HUES6 (cell line): ENCODE results near the gene GRIK5.

Experiments used
- H3K27ac ChIP-seq: 2 replicates; pipeline ENCODE4 v1.7.0; 2013; ENCODE audit warnings: low read depth, mild to moderate bottlenecking, low read length, inconsistent platforms
- H3K27me3 ChIP-seq: 2 replicates; pipeline ENCODE4 v1.6.1; 2013; ENCODE audit warnings: low read length; ENCODE audit not compliant: control insufficient read depth, insufficient read depth
- H3K36me3 ChIP-seq: 2 replicates; pipeline ENCODE4 v1.6.1; 2013; ENCODE audit warnings: low read length; ENCODE audit not compliant: control insufficient read depth, insufficient read depth
- H3K4me1 ChIP-seq: 2 replicates; pipeline ENCODE4 v1.6.1; 2013; ENCODE audit warnings: low read length; ENCODE audit not compliant: control insufficient read depth, insufficient read depth
- H3K4me3 ChIP-seq: 2 replicates; pipeline ENCODE4 v1.5.1; 2013; ENCODE audit warnings: low read depth, low read length
- H3K9ac ChIP-seq: one replicate; pipeline ENCODE4 v1.6.1; 2013; ENCODE audit warnings: mild to moderate bottlenecking, low read length
- H3K9me3 ChIP-seq: 2 replicates; pipeline ENCODE4 v1.6.1; 2013; ENCODE audit warnings: low read depth, low read length; ENCODE audit not compliant: control insufficient read depth, insufficient read depth

Gene GRIK5

GRCh38 chr19:41959056-41960053 is 110.7 kb downstream of the GRIK5 start, which contains the start of gene RABAC1:
Gene RABAC1 (minus strand): TSS chr19:41959321. CDS start chr19:41959292, 29 bp downstream.
- Histone ChIP-seq H3K36me3 (peaks cover 9% of the 10 kb centered on the region; the same call in 1 of the 2 replicates), H3K27me3 (no peaks in the 10 kb centered on the region), H3K4me3 (peak within 1 kb of the TSS; percentile 98), H3K4me1 (peaks cover 16% of the 10 kb centered on the region), H3K27ac (peak within 1 kb of the TSS; percentile 72; the same call in 1 of the 2 replicates), H3K9me3 (no peaks in the 10 kb centered on the region), H3K9ac (peak within 1 kb of the TSS; percentile 77)

DNA sequence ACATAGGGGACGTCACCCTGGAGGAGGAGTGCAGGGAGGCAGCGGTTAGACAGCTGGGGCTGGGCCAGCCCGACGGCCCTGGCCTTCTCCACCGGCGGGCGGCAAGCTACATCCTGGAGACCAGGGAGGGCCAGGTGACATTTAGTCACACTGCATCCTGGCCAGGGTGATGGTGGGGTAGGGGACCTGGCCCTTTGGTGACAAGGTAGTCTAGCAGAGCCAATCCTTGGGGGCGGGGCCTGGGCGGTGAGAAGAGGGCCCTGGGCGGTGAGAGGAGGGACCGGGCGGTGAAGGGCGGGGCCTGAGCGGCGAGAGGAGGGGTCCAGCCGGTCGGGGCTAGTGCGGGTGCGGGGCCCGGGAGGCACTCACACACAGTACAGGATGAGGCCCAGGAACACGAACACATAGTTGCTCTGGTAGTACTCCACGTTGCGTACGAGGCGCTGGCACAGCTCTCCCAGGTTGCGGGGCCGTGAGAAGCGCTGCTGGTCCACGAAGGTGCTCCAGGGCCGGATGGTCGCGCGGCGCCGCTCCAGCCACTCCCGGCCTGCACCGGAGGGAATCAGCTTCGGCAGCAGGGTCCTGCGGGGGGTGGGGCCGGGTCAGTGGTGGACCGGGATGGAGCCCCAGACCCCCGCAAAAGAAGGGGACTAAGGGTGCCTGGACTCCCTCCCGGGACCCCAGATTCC is 111.5 kb downstream of the GRIK5 start:
- Histone ChIP-seq H3K4me1 (peaks cover 16% of the 10 kb centered on the region), H3K36me3 (peaks cover 9% of the 10 kb centered on the region; the same call in 1 of the 2 replicates), H3K4me3 (peak overlapping the region; percentile 98), H3K27ac (peak overlapping the region; percentile 72; the same call in 1 of the 2 replicates), H3K9me3 (no peaks in the 10 kb centered on the region), H3K9ac (peak overlapping the region; percentile 77), H3K27me3 (no peaks in the 10 kb centered on the region)

- Histone ChIP-seq H3K27me3 (no peaks in the 10 kb centered on the region), H3K9ac (no peak overlapping the region), H3K4me3 (peak overlapping the region; percentile 98), H3K9me3 (no peaks in the 10 kb centered on the region), H3K27ac (no peak overlapping the region), H3K4me1 (peaks cover 16% of the 10 kb centered on the region), H3K36me3 (peaks cover 9% of the 10 kb centered on the region; the same call in 1 of the 2 replicates)
Measured at GRCh38 chr19:41957838-41958366, 112.1 kb downstream of the GRIK5 start.

GRCh38 chr19:41957161-41957837 is 112.7 kb downstream of the GRIK5 start:
- Histone ChIP-seq H3K27me3 (no peaks in the 10 kb centered on the region), H3K4me1 (peaks cover 16% of the 10 kb centered on the region), H3K36me3 (peaks cover 9% of the 10 kb centered on the region; the same call in 1 of the 2 replicates), H3K27ac (no peak overlapping the region), H3K4me3 (no peak overlapping the region), H3K9me3 (no peaks in the 10 kb centered on the region), H3K9ac (no peak overlapping the region)

DNA sequence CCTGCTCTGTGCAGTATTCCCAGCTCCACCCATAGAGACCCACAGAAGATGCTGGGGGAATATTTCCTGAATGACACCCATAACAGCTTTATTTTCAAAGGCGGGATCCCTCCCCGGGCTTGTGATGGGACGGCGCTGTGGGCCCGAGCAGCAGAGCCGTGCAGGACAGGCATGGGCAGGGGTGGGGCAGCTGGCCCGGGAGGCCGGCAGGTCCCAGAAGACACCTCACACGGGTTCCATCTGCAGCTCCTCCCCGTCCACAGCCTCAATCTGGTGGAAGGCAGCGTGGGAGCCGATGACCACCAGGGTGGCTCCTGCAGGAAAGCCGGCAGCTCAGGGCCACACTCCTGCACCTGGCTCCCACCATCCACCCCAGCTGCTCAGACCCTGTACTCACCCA is 113.4 kb downstream of the GRIK5 start:
- Histone ChIP-seq H3K9ac (no peak overlapping the region), H3K4me3 (no peak overlapping the region), H3K4me1 (peaks cover 16% of the 10 kb centered on the region), H3K9me3 (no peaks in the 10 kb centered on the region), H3K36me3 (peaks cover 9% of the 10 kb centered on the region; the same call in 1 of the 2 replicates), H3K27ac (no peak overlapping the region), H3K27me3 (no peaks in the 10 kb centered on the region)

DNA sequence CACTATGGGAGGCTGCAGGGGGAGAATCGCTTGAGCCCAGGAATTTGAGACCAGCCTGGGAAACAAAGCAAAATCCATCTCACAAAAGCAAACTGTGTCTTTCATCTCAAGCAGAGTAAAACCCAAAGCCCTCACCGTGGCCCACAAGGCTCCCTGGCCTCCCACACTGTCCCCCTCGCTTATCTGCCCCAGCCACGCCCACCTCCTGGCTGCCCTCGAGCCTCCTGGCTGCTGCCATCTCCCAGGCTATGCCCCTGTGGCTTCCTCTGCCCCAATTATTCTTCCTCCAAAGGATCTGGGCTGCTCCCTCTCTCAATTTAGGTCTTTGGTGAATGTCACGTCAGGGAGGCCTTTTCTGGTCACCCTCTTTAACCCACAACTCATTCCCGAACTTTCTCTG is 114.5 kb downstream of the GRIK5 start:
- Histone ChIP-seq H3K27ac (no peak overlapping the region), H3K36me3 (peaks cover 9% of the 10 kb centered on the region; the same call in 1 of the 2 replicates), H3K9me3 (no peaks in the 10 kb centered on the region), H3K9ac (no peak overlapping the region), H3K27me3 (no peaks in the 10 kb centered on the region), H3K4me1 (peaks cover 16% of the 10 kb centered on the region), H3K4me3 (no peak overlapping the region)

GRCh38 chr19:41951686-41952172 is 118.3 kb downstream of the GRIK5 start:
- H3K27ac ChIP-seq, result no peak overlapping the region
- H3K4me3 ChIP-seq, result peak overlapping the region; percentile 53
- H3K9ac ChIP-seq, result no peak overlapping the region
- peaks cover 6% of the 10 kb centered on the region; the same call in 1 of the 2 replicates for H3K36me3 ChIP-seq
- H3K27me3 ChIP-seq, result peaks cover 7% of the 10 kb centered on the region
- no peaks in the 10 kb centered on the region for H3K9me3 ChIP-seq
- no peaks in the 10 kb centered on the region for H3K4me1 ChIP-seq
